ENCODE data around the gene SAP30L. TPM values are rescaled to one million over a fixed set of nuclear protein-coding genes. Genes with fewer than 3 reads are reported as not detected.

SAP30L gene
- total and polyA plus RNA-seq, 8 donors, result 31.1 to 55.7 (median 44.2) TPM

GRCh38 chr5:154485096-154485491 is 39.3 kb downstream of the SAP30L start:
- no peak for ATAC-seq

DNA sequence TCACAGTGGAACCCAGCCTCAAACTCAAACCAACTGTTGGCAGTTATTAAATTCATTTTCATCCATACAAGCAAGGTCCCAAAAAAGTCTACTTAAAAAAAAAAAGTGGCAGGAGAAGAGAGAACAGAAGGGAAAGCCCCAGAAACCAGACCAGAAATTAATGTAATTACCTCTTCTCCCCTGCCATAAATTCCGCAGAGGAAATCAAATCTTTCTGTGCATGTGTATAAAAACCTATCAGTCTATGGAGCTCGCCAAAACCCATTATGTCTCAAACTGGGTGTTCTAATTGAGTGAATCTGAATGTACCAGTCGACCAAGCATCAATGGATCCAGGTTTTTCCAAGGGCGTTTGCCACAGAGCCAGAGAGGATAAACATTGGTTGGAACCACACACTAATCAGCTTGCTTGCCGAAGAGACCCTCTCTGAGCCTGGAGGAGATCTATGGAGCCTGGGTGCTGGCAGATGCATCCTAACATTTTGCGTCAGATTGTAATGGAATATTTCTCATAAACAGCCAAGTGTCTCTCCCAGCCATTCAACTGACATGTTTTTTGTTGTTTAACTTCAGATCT is 40.1 kb downstream of the SAP30L start:
- no peak overlapping the region for H3K27ac ChIP-seq
- DNase-seq (no peak), ATAC-seq (no peak)
- no peaks in the 10 kb centered on the region for H3K9me3 ChIP-seq
- no peak for TF ChIP-seq CTCF (IDR thresholded peaks at IDR 0.05)
- no peak overlapping the region for H3K4me3 ChIP-seq
- intact Hi-C loops (cut with DNase I), result no loop called here
- no peaks in the 10 kb centered on the region for H3K4me1 ChIP-seq
- H3K27me3 ChIP-seq, result peaks cover 86 to 100% of the 10 kb centered on the region in 2 donors
- no peaks in the 10 kb centered on the region for H3K36me3 ChIP-seq

More at GRCh38 chr5:154485096-154485491, 39.3 kb downstream of the SAP30L start:
- Histone ChIP-seq H3K4me1 (no peaks in the 10 kb centered on the region), H3K36me3 (no peaks in the 10 kb centered on the region), H3K27ac (no peak overlapping the region), H3K9me3 (no peaks in the 10 kb centered on the region), H3K4me3 (no peak overlapping the region), H3K27me3 (peaks cover 90 to 100% of the 10 kb centered on the region in 2 donors)
- intact Hi-C loops (cut with DNase I), result no loop called here
- no peak for TF ChIP-seq CTCF (IDR thresholded peaks at IDR 0.05)
- no peak for DNase-seq

DNA sequence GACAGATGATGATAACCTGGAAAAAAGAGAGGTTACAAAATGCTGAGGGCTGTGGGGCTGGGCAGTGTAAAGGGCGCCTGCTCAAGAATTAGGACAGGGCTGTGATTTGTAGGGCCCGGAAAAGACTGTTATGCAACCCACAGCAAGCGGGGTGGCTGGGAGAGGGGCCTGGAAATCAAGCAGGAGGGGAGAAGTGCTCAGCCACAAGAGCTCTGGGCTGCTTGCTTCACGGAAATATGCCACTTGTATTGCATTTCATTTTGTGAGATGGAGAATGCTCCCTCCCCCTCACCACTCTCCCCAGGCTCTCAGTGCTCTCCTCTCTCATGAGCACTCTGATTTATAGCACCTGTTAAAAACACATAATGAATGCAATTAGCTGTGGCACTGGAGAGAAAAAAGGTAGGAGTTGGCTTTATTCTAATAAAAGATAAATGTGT is 40.6 kb downstream of the SAP30L start:
- H3K27ac ChIP-seq, result no peak overlapping the region
- H3K4me3 ChIP-seq, result no peak overlapping the region
- TF ChIP-seq CTCF (IDR thresholded peaks at IDR 0.05), result no peak
- DNase-seq, result peak in 1 of 4 donors; percentile 40
- H3K27me3 ChIP-seq, result peaks cover 80 to 100% of the 10 kb centered on the region in 2 donors
- intact Hi-C loops (cut with DNase I), result no loop called here
- no peaks in the 10 kb centered on the region for H3K9me3 ChIP-seq
- ATAC-seq, result peak; percentile 71
- no peaks in the 10 kb centered on the region for H3K4me1 ChIP-seq
- H3K36me3 ChIP-seq, result no peaks in the 10 kb centered on the region

GRCh38 chr5:154487541-154487940 is 41.7 kb downstream of the SAP30L start:
- intact Hi-C loops (cut with DNase I), result no loop called here
- DNase-seq (no peak), ATAC-seq (no peak)
- Histone ChIP-seq H3K4me3 (no peak overlapping the region), H3K9me3 (no peaks in the 10 kb centered on the region), H3K36me3 (no peaks in the 10 kb centered on the region), H3K4me1 (no peaks in the 10 kb centered on the region), H3K27ac (no peak overlapping the region), H3K27me3 (peaks cover 70 to 100% of the 10 kb centered on the region in 2 donors)
- TF ChIP-seq CTCF (IDR thresholded peaks at IDR 0.05), result no peak

DNA sequence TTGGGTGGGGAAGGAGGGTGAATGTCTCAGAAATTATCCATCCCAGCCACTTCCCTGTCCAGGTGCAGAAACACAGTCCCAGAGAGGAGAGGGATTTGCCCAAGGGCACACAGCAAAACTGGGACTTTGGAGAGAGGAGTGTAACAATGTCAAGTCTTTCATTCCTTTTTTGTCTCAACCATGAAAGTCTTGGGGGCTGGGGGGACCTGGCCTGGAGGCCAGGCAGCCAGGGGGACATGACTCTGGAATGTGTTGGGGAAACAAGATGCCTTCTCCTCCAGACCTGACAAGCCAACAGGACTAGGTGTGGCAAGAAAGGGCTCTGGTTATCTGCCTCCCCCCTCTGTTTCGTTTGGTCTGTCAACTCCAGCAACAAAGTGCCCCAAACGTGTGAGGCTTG is 46.1 kb downstream of the SAP30L start:
- intact Hi-C loops (cut with DNase I), result no loop called here
- H3K4me3 ChIP-seq, result no peak overlapping the region
- no peak for ATAC-seq
- no peak for DNase-seq
- no peak overlapping the region for H3K27ac ChIP-seq
- peaks cover 48 to 99% of the 10 kb centered on the region in 2 donors for H3K27me3 ChIP-seq
- no peaks in the 10 kb centered on the region for H3K36me3 ChIP-seq
- TF ChIP-seq CTCF (IDR thresholded peaks at IDR 0.05), result no peak
- no peaks in the 10 kb centered on the region for H3K9me3 ChIP-seq
- H3K4me1 ChIP-seq, result no peaks in the 10 kb centered on the region

Measured in left lung (tissue), 10 donors.